ENCODE data around the gene KRT33A. TPM values are rescaled to one million over a fixed set of nuclear protein-coding genes. Genes with fewer than 3 reads are reported as not detected.
A peak's percentile ranks its signal among the peaks of the same experiment; 100 is the strongest.
"Not testable (repeated sequence)": the region's sequence is repeated elsewhere in the genome, so short reads cannot be mapped to it uniquely, and the experiment has no call there.

KRT33A gene
- not detected for total RNA-seq

GRCh38 chr17:41350381-41350878 lies at the start of gene KRT33A:
Gene KRT33A (minus strand): TSS chr17:41350828. CDS start chr17:41350767, 61 bp downstream.
- H3K4me1 Mint-ChIP-seq; POLR2A ChIA-PET; H3K27ac Mint-ChIP-seq; H3K27me3 Mint-ChIP-seq; DNase-seq; H3K4me3 Mint-ChIP-seq; H3K36me3 Mint-ChIP-seq (ENCODE audit: low read depth); H3K9me3 Mint-ChIP-seq: not testable (repeated sequence)
- CTCF ChIA-PET, result interaction anchor here (1.3 to 1.9 kb wide), 3 partner anchors 19 to 41 kb away, joined by 3 to 6 read pairs (median 3); partner anchors contain the start of gene KRTAP16-1

GRCh38 chr17:41396996-41397660 lies 46.5 kb upstream of the KRT33A start, which contains the start of gene KRT31:
Gene KRT31 (minus strand): TSS chr17:41397608. CDS start chr17:41397539, 69 bp downstream.
- Mint-ChIP-seq H3K36me3 (ENCODE audit: low read depth) (no peaks in the 10 kb centered on the region), H3K27ac (peak within 1 kb of the TSS; percentile 68), H3K27me3 (no peaks in the 10 kb centered on the region), H3K4me1 (peaks cover 1% of the 10 kb centered on the region), H3K9me3 (peaks cover under 1% of the 10 kb centered on the region), H3K4me3 (no peak within 1 kb of the TSS)
- no peak for DNase-seq
- ChIA-PET CTCF (no interaction called here), POLR2A (no interaction called here)

GRCh38 chr17:41396340-41396739 lies 45.7 kb upstream of the KRT33A start:
- POLR2A ChIA-PET, result no interaction called here
- Mint-ChIP-seq H3K27me3 (peaks cover 2% of the 10 kb centered on the region), H3K4me3 (no peak overlapping the region), H3K36me3 (ENCODE audit: low read depth) (no peaks in the 10 kb centered on the region), H3K9me3 (no peaks in the 10 kb centered on the region), H3K27ac (no peak overlapping the region), H3K4me1 (no peaks in the 10 kb centered on the region)
- no peak for DNase-seq
- CTCF ChIA-PET, result no interaction called here

- H3K4me3 Mint-ChIP-seq, result no peak overlapping the region
- H3K4me1 Mint-ChIP-seq, result no peaks in the 10 kb centered on the region
- H3K27me3 Mint-ChIP-seq, result peaks cover 2% of the 10 kb centered on the region
- no peaks in the 10 kb centered on the region for H3K9me3 Mint-ChIP-seq
- H3K27ac Mint-ChIP-seq, result no peak overlapping the region
- no peaks in the 10 kb centered on the region for H3K36me3 Mint-ChIP-seq (ENCODE audit: low read depth)
- no peak for DNase-seq
- CTCF ChIA-PET, result no interaction called here
- POLR2A ChIA-PET, result no interaction called here
Measured at GRCh38 chr17:41395611-41396010, 45.0 kb upstream of the KRT33A start.

- H3K36me3 Mint-ChIP-seq (ENCODE audit: low read depth); CTCF ChIA-PET; DNase-seq; H3K27ac Mint-ChIP-seq; H3K27me3 Mint-ChIP-seq; H3K4me3 Mint-ChIP-seq; H3K4me1 Mint-ChIP-seq; POLR2A ChIA-PET; H3K9me3 Mint-ChIP-seq: not testable (repeated sequence)
Measured at GRCh38 chr17:41395044-41395443, 44.4 kb upstream of the KRT33A start.

- Mint-ChIP-seq H3K27ac (no peak overlapping the region), H3K4me3 (no peak overlapping the region), H3K9me3 (peaks cover 2% of the 10 kb centered on the region), H3K27me3 (peaks cover 2% of the 10 kb centered on the region), H3K4me1 (no peaks in the 10 kb centered on the region), H3K36me3 (ENCODE audit: low read depth) (no peaks in the 10 kb centered on the region)
- CTCF ChIA-PET, result no interaction called here
- POLR2A ChIA-PET, result no interaction called here
- DNase-seq, result no peak
Measured at GRCh38 chr17:41394254-41394996, 43.8 kb upstream of the KRT33A start.

GRCh38 chr17:41393826-41394225 lies 43.2 kb upstream of the KRT33A start:
- Mint-ChIP-seq H3K27ac (no peak overlapping the region), H3K36me3 (ENCODE audit: low read depth) (no peaks in the 10 kb centered on the region), H3K9me3 (peaks cover 2% of the 10 kb centered on the region), H3K27me3 (peaks cover 2% of the 10 kb centered on the region), H3K4me3 (no peak overlapping the region), H3K4me1 (no peaks in the 10 kb centered on the region)
- CTCF ChIA-PET, result no interaction called here
- no peak for DNase-seq
- POLR2A ChIA-PET, result no interaction called here

- ChIA-PET POLR2A (no interaction called here), CTCF (no interaction called here)
- DNase-seq, result no peak
- Mint-ChIP-seq H3K4me3 (no peak overlapping the region), H3K4me1 (no peaks in the 10 kb centered on the region), H3K27ac (no peak overlapping the region), H3K27me3 (peaks cover 2% of the 10 kb centered on the region), H3K36me3 (ENCODE audit: low read depth) (no peaks in the 10 kb centered on the region), H3K9me3 (peaks cover 6% of the 10 kb centered on the region)
Measured at GRCh38 chr17:41393294-41393693, 42.7 kb upstream of the KRT33A start.

- Mint-ChIP-seq H3K4me1 (no peaks in the 10 kb centered on the region), H3K27me3 (peaks cover 2% of the 10 kb centered on the region), H3K27ac (no peak overlapping the region), H3K9me3 (peaks cover 12% of the 10 kb centered on the region), H3K4me3 (no peak overlapping the region), H3K36me3 (ENCODE audit: low read depth) (no peaks in the 10 kb centered on the region)
- ChIA-PET POLR2A (no interaction called here), CTCF (interaction anchor here (1.6 kb wide), 1 partner anchor 11 kb away, joined by 4 read pairs; the partner anchor contains the start of gene KRT34)
- DNase-seq, result no peak
Measured at GRCh38 chr17:41392278-41392677, 41.6 kb upstream of the KRT33A start.

GRCh38 chr17:41391535-41391934 lies 40.9 kb upstream of the KRT33A start:
- Mint-ChIP-seq H3K4me3 (no peak overlapping the region), H3K9me3 (peaks cover 17% of the 10 kb centered on the region), H3K27me3 (peaks cover 4% of the 10 kb centered on the region), H3K4me1 (no peaks in the 10 kb centered on the region), H3K36me3 (ENCODE audit: low read depth) (peaks cover 2% of the 10 kb centered on the region), H3K27ac (no peak overlapping the region)
- DNase-seq, result no peak
- ChIA-PET CTCF (interaction anchor here (1.0 to 1.6 kb wide), 2 partner anchors 10 to 13 kb away, joined by 3 to 4 read pairs; partner anchors contain the start of gene KRT34), POLR2A (no interaction called here)

- peaks cover 3% of the 10 kb centered on the region for H3K36me3 Mint-ChIP-seq (ENCODE audit: low read depth)
- no peaks in the 10 kb centered on the region for H3K4me1 Mint-ChIP-seq
- CTCF ChIA-PET, result interaction anchor here (0.6 to 1.6 kb wide), 5 partner anchors 9 to 213 kb away, joined by 3 to 4 read pairs (median 4); partner anchors contain the start of gene KRT34
- DNase-seq, result no peak
- no peak overlapping the region for H3K27ac Mint-ChIP-seq
- POLR2A ChIA-PET, result no interaction called here
- H3K9me3 Mint-ChIP-seq, result peaks cover 20% of the 10 kb centered on the region
- H3K27me3 Mint-ChIP-seq, result peaks cover 5% of the 10 kb centered on the region
- no peak overlapping the region for H3K4me3 Mint-ChIP-seq
Measured at GRCh38 chr17:41390411-41390938, 39.8 kb upstream of the KRT33A start.

GRCh38 chr17:41387670-41388069 lies 37.0 kb upstream of the KRT33A start:
- Mint-ChIP-seq H3K27me3 (peaks cover 9% of the 10 kb centered on the region), H3K36me3 (ENCODE audit: low read depth) (peaks cover 3% of the 10 kb centered on the region), H3K4me1 (no peaks in the 10 kb centered on the region), H3K9me3 (peaks cover 20% of the 10 kb centered on the region), H3K4me3 (no peak overlapping the region), H3K27ac (no peak overlapping the region)
- ChIA-PET POLR2A (no interaction called here), CTCF (no interaction called here)
- no peak for DNase-seq

- peaks cover 3% of the 10 kb centered on the region for H3K36me3 Mint-ChIP-seq (ENCODE audit: low read depth)
- peaks cover 6% of the 10 kb centered on the region for H3K27me3 Mint-ChIP-seq
- ChIA-PET POLR2A (no interaction called here), CTCF (no interaction called here)
- H3K4me3 Mint-ChIP-seq, result no peak overlapping the region
- no peaks in the 10 kb centered on the region for H3K4me1 Mint-ChIP-seq
- H3K9me3 Mint-ChIP-seq, result peaks cover 20% of the 10 kb centered on the region
- no peak for DNase-seq
- no peak overlapping the region for H3K27ac Mint-ChIP-seq
Measured at GRCh38 chr17:41386227-41386626, 35.6 kb upstream of the KRT33A start.
